Measurements from ENCODE around the gene SQOR.
"Not testable (repeated sequence)": the region's sequence is repeated elsewhere in the genome, so short reads cannot be mapped to it uniquely, and the experiment has no call there.

Gene SQOR

GRCh38 chr15:45647828-45648227, 13.0 kb downstream of the SQOR start:
- H3K4me3 ChIP-seq (ENCODE audit: low read depth, low read length): no peak overlapping the region
- no peak for DNase-seq (ENCODE audit: low read depth, low spot score)
- ChIA-PET CTCF (no interaction called here), POLR2A (no interaction called here)
- TF ChIP-seq, protein P1, sequence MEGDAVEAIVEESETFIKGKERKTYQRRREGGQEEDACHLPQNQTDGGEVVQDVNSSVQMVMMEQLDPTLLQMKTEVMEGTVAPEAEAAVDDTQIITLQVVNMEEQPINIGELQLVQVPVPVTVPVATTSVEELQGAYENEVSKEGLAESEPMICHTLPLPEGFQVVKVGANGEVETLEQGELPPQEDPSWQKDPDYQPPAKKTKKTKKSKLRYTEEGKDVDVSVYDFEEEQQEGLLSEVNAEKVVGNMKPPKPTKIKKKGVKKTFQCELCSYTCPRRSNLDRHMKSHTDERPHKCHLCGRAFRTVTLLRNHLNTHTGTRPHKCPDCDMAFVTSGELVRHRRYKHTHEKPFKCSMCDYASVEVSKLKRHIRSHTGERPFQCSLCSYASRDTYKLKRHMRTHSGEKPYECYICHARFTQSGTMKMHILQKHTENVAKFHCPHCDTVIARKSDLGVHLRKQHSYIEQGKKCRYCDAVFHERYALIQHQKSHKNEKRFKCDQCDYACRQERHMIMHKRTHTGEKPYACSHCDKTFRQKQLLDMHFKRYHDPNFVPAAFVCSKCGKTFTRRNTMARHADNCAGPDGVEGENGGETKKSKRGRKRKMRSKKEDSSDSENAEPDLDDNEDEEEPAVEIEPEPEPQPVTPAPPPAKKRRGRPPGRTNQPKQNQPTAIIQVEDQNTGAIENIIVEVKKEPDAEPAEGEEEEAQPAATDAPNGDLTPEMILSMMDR (IDR thresholded peaks at IDR 0.05; ENCODE audit: insufficient read depth, low read length, missing control alignments): no peak

DNA sequence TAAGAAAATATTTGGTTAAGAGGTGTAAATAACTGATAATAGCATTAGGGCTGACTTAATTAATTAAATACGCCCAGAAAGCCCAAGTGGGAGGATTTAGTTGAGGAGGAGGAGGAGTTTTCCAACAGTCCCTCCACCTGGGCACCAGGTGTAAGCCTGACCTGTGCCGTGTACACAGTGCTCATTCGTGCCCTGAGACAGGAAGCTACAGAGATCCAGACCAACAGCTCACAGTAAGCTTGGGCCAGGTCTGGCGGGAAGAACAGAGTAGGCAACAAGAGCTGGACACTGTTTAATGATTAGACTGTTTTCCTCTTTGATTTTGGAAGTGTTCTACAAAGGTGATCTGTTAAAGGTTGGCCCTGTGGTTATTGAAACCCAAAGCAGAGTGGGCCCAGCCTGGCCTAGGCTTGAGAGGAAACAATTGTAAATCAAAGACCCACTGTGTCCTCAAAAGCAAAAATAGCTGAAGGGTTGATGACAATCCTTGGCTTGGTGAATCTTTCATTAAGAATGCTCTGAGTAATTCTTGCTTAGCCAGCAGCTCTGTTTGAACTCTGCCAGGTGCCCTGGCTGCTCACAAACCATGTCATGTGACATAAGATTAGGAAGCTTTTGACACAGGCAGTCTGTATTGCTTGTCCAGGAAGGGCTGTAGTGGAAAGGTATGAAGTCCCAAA, 13.8 kb downstream of the SQOR start:
- CTCF ChIA-PET: interaction anchor here (0.8 to 1.2 kb wide), 2 partner anchors 55 to 57 kb away, joined by 3 to 4 read pairs; no protein-coding TSS in a partner anchor
- TF ChIP-seq, protein P1 (IDR thresholded peaks at IDR 0.05; ENCODE audit: insufficient read depth, low read length, missing control alignments): no peak
- DNase-seq (ENCODE audit: low read depth, low spot score): no peak
- POLR2A ChIA-PET: no interaction called here
- H3K4me3 ChIP-seq (ENCODE audit: low read depth, low read length): no peak overlapping the region

- DNase-seq (ENCODE audit: low read depth, low spot score); POLR2A ChIA-PET; H3K4me3 ChIP-seq (ENCODE audit: low read depth, low read length); CTCF ChIA-PET: not testable (repeated sequence)
Observed at GRCh38 chr15:45650007-45650406, 15.2 kb downstream of the SQOR start.

GRCh38 chr15:45650889-45651525, 16.2 kb downstream of the SQOR start:
- TF ChIP-seq, protein P1 (IDR thresholded peaks at IDR 0.05; ENCODE audit: insufficient read depth, low read length, missing control alignments): no peak
- CTCF ChIA-PET: no interaction called here
- H3K4me3 ChIP-seq (ENCODE audit: low read depth, low read length): no peak overlapping the region
- POLR2A ChIA-PET: no interaction called here
- no peak for DNase-seq (ENCODE audit: low read depth, low spot score)

- no peak for DNase-seq (ENCODE audit: low read depth, low spot score)
- ChIA-PET CTCF (interaction anchor here (0.6 to 1.6 kb wide), 4 partner anchors 12 to 145 kb away, joined by 3 to 4 read pairs (median 3); no protein-coding TSS in a partner anchor), POLR2A (no interaction called here)
- TF ChIP-seq, protein P1 (IDR thresholded peaks at IDR 0.05; ENCODE audit: insufficient read depth, low read length, missing control alignments): no peak
- no peak overlapping the region for H3K4me3 ChIP-seq (ENCODE audit: low read depth, low read length)
Observed at GRCh38 chr15:45653702-45654424, 19.0 kb downstream of the SQOR start.

GRCh38 chr15:45654749-45655148, 19.9 kb downstream of the SQOR start:
- TF ChIP-seq, protein P1 (IDR thresholded peaks at IDR 0.05; ENCODE audit: insufficient read depth, low read length, missing control alignments): no peak
- no peak overlapping the region for H3K4me3 ChIP-seq (ENCODE audit: low read depth, low read length)
- no peak for DNase-seq (ENCODE audit: low read depth, low spot score)
- ChIA-PET CTCF (interaction anchor here (0.7 kb wide), 1 partner anchor 51 kb away, joined by 4 read pairs; no protein-coding TSS in a partner anchor), POLR2A (no interaction called here)
